Endothelial cell of umbilical vein (primary cell): ENCODE results near the gene MAJIN. TPM values are rescaled to one million over a fixed set of nuclear protein-coding genes. Genes with fewer than 3 reads are reported as not detected.

Experiments
- BruUV-seq: library from RNA; stranded (reverse); fragments of 400-500 nt; replicated peaks from 2 replicates; lab custom pipeline; 2021; lab: Mats Ljungman, UMichigan
- CTCF ChIA-PET: fragments of 300-600, 350-600 bp; sonication (Branson Sonifier 250); formaldehyde crosslinking; loops from one replicate; lab custom pipeline; 2021; ENCODE audit warnings: antibody characterized with exemption, inconsistent platforms; lab: Charles Lee
- POLR2A ChIA-PET: fragments of 300-600, 350-600 bp; sonication (Branson Sonifier 250); formaldehyde crosslinking; loops from one replicate; lab custom pipeline; 2021; ENCODE audit warnings: antibody characterized with exemption, inconsistent platforms; lab: Charles Lee
- DNase-seq: peaks from one replicate; pipeline ENCODE4 v3.0.0-alpha.2; 2011; ENCODE audit warnings: low read depth, low spot score
- FAIRE-seq: peaks from 2 replicates; lab custom pipeline; 2011; peaks lifted over from hg19 to GRCh38; lab: Jason Lieb, UNC
- H2AFZ ChIP-seq: 2 replicates; pipeline ENCODE4 v1.6.0; 2012; ENCODE audit warnings: low read depth, low read length, control low read depth, inconsistent platforms
- H3K27ac ChIP-seq: 2 replicates; pipeline ENCODE4 v1.5.1; 2011; ENCODE audit warnings: low read depth, mild to moderate bottlenecking, control low read depth, low read length, moderate library complexity; ENCODE audit not compliant: insufficient read depth
- H3K27me3 ChIP-seq, 2 experiments: 2 replicates each; pipeline versions ENCODE4 v1.6.0 to v1.6.1; 2011; ENCODE audit warnings: low read length in 2 of 2, mixed read lengths in 1 of 2; ENCODE audit not compliant: control insufficient read depth in 2 of 2, insufficient read depth in 2 of 2
- H3K36me3 ChIP-seq, 2 experiments: 2 replicates in 1 of 2; 3 replicates in 1 of 2; pipeline ENCODE4 v1.5.1; 2011; ENCODE audit warnings: low read length in 2 of 2, mild to moderate bottlenecking in 1 of 2, moderate library complexity in 1 of 2; ENCODE audit not compliant: control insufficient read depth in 2 of 2, insufficient read depth in 2 of 2; ENCODE audit errors: extremely low read depth in 1 of 2
- H3K4me1 ChIP-seq: 3 replicates; pipeline ENCODE4 v1.5.1; 2011; ENCODE audit warnings: mild to moderate bottlenecking, low read length; ENCODE audit not compliant: control insufficient read depth, insufficient read depth; ENCODE audit errors: extremely low read depth
- H3K4me2 ChIP-seq: 2 replicates; pipeline ENCODE4 v1.6.1; 2011; ENCODE audit warnings: low read length, control low read depth, mixed read lengths; ENCODE audit not compliant: insufficient read depth
- H3K4me3 ChIP-seq, 3 experiments: fragments of 200-600 bp in 1 of 3; sonication (generic), shearing (Covaris generic) in 1 of 3; replicated peaks in 1 of 3; 2 replicates each; pipeline ENCODE4 v1.5.1; 2011 to 2016; ENCODE audit warnings: control low read depth in 3 of 3, low read length in 3 of 3, mild to moderate bottlenecking in 2 of 3, inconsistent platforms in 1 of 3, low read depth in 1 of 3, moderate library complexity in 1 of 3; ENCODE audit not compliant: insufficient read depth in 1 of 3
- H3K79me2 ChIP-seq: 2 replicates; pipeline ENCODE4 v1.6.0; 2012; ENCODE audit warnings: low read length, inconsistent platforms; ENCODE audit not compliant: control insufficient read depth, insufficient read depth
- H3K9ac ChIP-seq: replicated peaks from 2 replicates; pipeline ENCODE3; 2011; ENCODE audit warnings: low read length, control low read depth; ENCODE audit not compliant: insufficient read depth; ENCODE audit errors: extremely low read depth
- H3K9me1 ChIP-seq: replicated peaks from 3 replicates; pipeline ENCODE4 v1.6.0; 2011; ENCODE audit warnings: mild to moderate bottlenecking, low read length; ENCODE audit not compliant: control insufficient read depth, insufficient read depth; ENCODE audit errors: extremely low read depth
- H3K9me3 ChIP-seq: replicated peaks from 2 replicates; pipeline ENCODE4 v1.5.1; 2012; ENCODE audit warnings: low read length, inconsistent platforms; ENCODE audit not compliant: control insufficient read depth, insufficient read depth
- H4K20me1 ChIP-seq: replicated peaks from 2 replicates; pipeline ENCODE3; 2011; ENCODE audit warnings: mild to moderate bottlenecking, low read length; ENCODE audit not compliant: control insufficient read depth, insufficient read depth; ENCODE audit errors: extremely low read depth
- CTCF ChIP-seq, 2 donors: IDR thresholded peaks; 1 replicate in 1 of 2; 2 replicates in 1 of 2; pipeline ENCODE4 v1.5.1; 2011; ENCODE audit warnings: low read length in 2 of 2, mild to moderate bottlenecking in 2 of 2, moderate library complexity in 2 of 2, control low read depth in 1 of 2, inconsistent platforms in 1 of 2, low read depth in 1 of 2; ENCODE audit not compliant: insufficient read depth in 1 of 2; ENCODE audit errors: extremely low read depth in 1 of 2
- EZH2 ChIP-seq: IDR thresholded peaks from 2 replicates; pipeline ENCODE4 v1.6.1; 2012; ENCODE audit warnings: borderline replicate concordance, low read depth, mild to moderate bottlenecking, moderate library complexity, low read length, inconsistent platforms; ENCODE audit not compliant: severe bottlenecking
- FOS ChIP-seq: IDR thresholded peaks from 2 replicates; pipeline ENCODE4 v1.6.1; 2011; ENCODE audit warnings: mild to moderate bottlenecking, low read length, moderate library complexity, borderline replicate concordance; ENCODE audit not compliant: insufficient read depth
- JUN ChIP-seq: IDR thresholded peaks from 2 replicates; pipeline ENCODE4 v1.6.1; 2011; ENCODE audit warnings: borderline replicate concordance, low read depth; ENCODE audit not compliant: insufficient read length, insufficient read depth
- MAX ChIP-seq: IDR thresholded peaks from 2 replicates; pipeline ENCODE4 v1.6.1; 2011; ENCODE audit not compliant: insufficient read depth, insufficient read length
- MYC ChIP-seq: IDR thresholded peaks from one replicate; pipeline ENCODE4 v1.6.1; 2011; ENCODE audit warnings: mild to moderate bottlenecking, low read depth, low read length
- POLR2AphosphoS5 ChIP-seq: IDR thresholded peaks from 2 replicates; pipeline ENCODE4 v1.6.1; 2012; ENCODE audit warnings: low read depth, mild to moderate bottlenecking, control low read depth, low read length, moderate library complexity; ENCODE audit not compliant: insufficient read depth
- dilution Hi-C: fragments of 300-500 bp; cut with MboI; formaldehyde crosslinking; loops from one replicate; pipeline ENCODE4 v1.15.0; 2019; ENCODE audit warnings: low sequenced_read_pairs; ENCODE audit not compliant: extremely low pct_ligation_motif_present
- intact Hi-C: fragments of 100-400 bp; cut with micrococcal nuclease; formaldehyde crosslinking; loops from one replicate; pipeline ENCODE4 v1.10.0; 2022
- polyA plus RNA-seq, 4 experiments: library from polyadenylated mRNA; depleted of rRNA in 3 of 4; stranded (reverse) in 3 of 4; unstranded in 1 of 4; fragments of >200 nt; gene quantifications; 2 replicates each; pipeline versions ENCODE4 v1.2.1 to v1.2.3, GENCODE V29; 2011 to 2012; ENCODE audit warnings: missing spikeins in 1 of 4
- total RNA-seq: library from RNA; stranded (reverse); gene quantifications from 2 replicates; pipeline ENCODE4 v1.2.3, GENCODE V29; 2021

Gene MAJIN
- total and polyA plus RNA-seq, 2 donors (not counting 3 experiments of a cell fraction or from before 2014, with no cell fraction given), result 0.07 TPM; not detected in 1

GRCh38 chr11:64967375-64967774, 4.5 kb downstream of the MAJIN start:
- FAIRE-seq (no peak), DNase-seq (no peak)
- Histone ChIP-seq H3K4me1 (peaks cover 15% of the 10 kb centered on the region), H3K27me3 (peaks cover 0 to 2% of the 10 kb centered on the region in 2 experiments), H3K9me3 (no peaks in the 10 kb centered on the region), H3K36me3 (no peaks in the 10 kb centered on the region), H3K79me2 (no peaks in the 10 kb centered on the region), H3K4me2 (no peak overlapping the region), H3K4me3 (no peak overlapping the region), H3K9ac (no peak overlapping the region), H2AFZ (no peak overlapping the region), H3K9me1 (no peaks in the 10 kb centered on the region), H3K27ac (no peak overlapping the region), H4K20me1 (no peaks in the 10 kb centered on the region)
- no TSS peak for BruUV-seq
- intact Hi-C loops, result no loop called here
- CTCF ChIA-PET, result no interaction called here
- no peak for TF ChIP-seq MAX
- TF ChIP-seq EZH2, result no peak
- no peak for TF ChIP-seq FOS
- TF ChIP-seq CTCF (IDR thresholded peaks at IDR 0.05; ENCODE audit: extremely low read depth in 1 of 2, insufficient read depth in 1 of 2, low read depth in 1 of 2, low read length in 2 of 2), result no peak
- no peak for TF ChIP-seq JUN
- no peak for TF ChIP-seq POLR2AphosphoS5
- no peak for TF ChIP-seq MYC
- dilution Hi-C loops, result no loop called here
- POLR2A ChIA-PET, result no interaction called here
